NCI-H1436 treated with DMSO at 0.1 percent for 48 hours (cell line): ENCODE results near the gene GRIK2.

Source experiments
- DNase-seq: peaks from one replicate; lab custom pipeline; 2025; lab: John Stamatoyannopoulos, UW

Gene GRIK2

DNA sequence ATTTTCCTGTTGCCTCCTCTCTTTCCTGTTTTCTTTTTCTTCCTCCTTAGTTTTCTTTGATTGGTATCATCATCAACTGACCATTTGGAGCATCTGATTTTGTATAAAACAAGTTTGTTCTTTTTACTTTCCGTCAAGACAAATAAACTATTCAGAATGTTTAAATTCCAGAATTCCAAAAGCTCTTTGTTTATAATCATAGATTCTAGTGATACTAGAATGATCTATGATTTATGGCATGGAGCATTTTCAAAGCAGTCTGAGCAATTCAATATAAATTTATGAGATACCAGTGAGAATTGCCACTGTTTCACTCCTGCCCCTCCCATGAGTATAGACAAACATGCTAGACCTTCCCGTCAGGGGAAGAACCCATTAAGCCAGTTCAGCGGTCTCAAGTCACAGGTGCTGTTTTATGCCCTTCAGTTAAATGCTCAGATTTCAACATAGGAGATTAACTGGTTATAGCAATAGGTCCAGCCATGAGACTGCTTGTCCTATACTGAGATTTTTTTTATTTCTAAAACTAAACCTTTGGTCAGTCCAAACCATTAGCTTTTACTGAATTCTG is 60.7 kb downstream of the GRIK2 start:
- no peak for DNase-seq

DNA sequence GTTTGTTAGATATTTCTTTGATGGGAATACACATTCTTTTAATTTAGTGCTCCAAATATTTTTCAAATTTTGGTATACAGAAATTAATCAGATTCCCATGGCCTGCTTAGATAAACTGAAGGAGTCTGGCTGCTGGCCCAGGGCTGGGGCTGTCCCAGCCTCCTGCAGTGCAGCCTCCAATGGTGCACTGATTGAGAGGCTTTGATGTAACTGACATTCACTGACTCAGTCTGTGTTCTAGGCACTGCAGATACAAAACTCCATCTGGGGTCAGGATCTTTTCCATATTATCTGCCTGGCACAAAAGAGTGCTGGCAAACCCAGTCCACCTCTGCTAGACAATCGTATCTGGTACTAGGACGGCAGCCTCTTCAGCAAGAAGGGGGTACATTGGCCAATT is 64.8 kb downstream of the GRIK2 start:
- no peak for DNase-seq

DNA sequence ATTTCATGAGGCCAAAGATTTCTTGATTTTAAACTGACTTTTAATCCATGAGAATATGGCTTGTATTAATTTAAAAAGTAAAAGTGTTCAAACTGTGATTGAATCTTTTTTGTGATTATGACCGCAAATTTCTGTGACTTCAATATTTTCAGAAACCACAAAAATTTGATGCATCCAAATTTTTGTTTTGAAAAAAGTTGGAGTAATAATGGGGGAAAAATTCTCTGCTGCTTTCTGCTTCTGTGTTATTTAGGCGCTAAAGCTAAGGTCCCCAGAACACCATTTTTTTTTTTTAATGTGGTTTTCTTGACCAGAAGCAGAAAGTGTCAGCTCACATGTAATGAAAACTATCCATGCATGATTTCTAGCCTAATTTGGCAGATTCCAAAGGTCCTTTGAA is 65.3 kb downstream of the GRIK2 start:
- DNase-seq, result no peak

DNA sequence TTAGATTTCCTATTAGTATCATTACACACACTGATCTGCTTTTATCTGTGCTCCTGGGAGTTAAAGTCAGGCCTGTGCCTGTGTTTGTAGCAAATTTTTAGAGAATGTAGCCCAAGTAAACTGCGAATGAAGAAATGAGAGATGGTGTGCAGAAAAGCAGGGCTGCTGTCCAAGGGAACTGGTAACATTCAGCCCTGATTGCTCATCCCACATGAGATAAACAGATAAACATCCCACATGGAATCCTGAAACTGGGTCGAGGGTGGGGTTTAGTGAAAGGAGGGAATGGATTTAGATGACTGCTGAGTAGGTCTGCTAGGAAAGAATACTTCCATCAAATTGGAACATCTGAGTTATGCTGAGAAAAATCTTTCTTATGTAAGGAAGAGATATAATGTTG is 69.1 kb downstream of the GRIK2 start:
- no peak for DNase-seq

DNA sequence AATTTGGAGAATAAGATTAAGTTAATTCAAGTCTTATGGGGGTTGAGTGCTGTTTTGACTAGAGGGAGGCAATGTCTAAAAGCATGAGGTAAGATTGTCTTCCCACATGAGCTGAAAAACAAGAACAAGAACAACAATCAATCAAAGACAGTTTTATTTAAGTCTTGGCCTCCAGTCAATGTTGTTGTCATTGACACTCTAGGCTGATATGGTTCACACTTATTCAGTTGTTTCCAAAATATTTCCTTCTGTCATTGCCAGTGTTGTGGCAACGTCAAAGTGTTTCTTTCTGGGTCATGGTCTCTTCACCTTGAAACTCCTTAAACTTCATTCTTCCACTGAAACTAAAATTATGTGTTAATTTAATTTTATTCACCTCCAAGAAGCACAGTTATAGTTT is 72.4 kb downstream of the GRIK2 start:
- DNase-seq, result no peak

DNA sequence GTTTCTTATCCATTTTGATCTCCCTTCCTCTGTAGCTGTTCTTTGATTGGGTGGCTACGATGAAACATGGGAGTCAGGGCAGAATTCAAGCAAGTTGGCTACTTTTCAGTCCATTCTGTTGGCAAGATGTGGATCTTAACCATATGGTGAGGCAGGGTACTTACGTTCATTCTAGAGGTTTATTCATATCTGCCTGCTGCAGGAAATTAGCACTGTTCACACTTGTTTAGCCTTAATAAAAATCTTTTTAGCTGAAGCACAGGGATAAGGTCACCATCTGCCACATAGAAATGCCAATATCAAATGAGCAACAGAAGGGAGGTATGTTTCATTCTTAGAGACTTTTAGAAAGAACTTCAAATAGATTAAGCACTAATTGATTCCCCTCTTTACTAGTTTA is 83.9 kb downstream of the GRIK2 start:
- DNase-seq, result no peak

DNA sequence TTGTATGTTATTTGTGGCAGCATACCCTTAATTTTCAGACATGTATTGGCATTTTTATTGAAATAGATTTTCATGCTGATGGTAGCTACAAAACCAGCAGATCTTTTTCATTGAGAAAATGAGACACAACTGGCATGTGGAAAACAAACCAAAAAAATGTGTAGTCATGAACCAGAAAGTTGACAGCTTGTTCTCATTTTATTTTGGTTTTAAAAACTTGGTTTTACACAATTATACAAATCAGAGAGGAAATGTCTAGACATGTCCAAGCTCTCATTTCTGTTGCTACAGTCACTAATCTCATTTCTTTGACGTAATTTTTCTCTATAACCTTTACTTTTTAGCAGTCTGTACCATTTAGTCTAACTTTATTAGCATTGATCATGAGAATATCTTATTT is 85.4 kb downstream of the GRIK2 start:
- DNase-seq, result no peak

DNA sequence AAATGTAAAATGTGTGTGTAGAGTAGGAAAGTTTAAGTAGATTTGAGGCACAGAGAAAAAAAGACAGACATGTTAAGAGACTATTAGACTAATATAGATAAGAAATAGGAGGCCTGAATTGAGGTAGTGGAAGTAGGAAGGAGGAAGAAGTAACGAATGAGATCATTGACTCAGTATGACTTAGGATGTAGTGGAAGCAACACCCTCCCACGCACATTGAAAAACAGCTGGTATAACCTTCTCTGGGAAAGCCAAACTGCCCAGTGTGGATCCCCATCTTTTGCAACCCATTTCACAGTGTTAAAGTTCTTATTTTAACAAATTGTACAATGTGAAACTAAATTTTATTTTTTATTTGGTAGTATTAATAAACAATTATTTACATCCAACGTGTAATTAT is 89.1 kb downstream of the GRIK2 start:
- DNase-seq, result no peak

DNA sequence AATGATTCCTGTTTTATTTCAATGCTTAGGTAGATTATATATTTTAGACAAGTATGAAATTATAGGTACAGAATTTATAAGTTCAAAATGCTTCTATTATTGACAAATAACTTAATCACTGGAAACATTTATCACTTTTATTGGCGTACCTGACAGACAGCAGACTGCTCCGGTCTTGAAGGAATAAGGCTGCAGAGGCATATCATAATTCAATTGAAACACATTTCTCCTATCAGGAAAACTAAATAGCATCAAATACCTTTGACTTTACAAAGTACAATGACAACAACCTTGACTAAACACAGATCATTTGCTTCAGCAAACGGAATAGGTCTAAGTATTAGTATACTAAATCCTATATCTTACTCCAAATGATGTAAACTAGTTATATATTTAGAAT is 91.3 kb downstream of the GRIK2 start:
- no peak for DNase-seq

DNA sequence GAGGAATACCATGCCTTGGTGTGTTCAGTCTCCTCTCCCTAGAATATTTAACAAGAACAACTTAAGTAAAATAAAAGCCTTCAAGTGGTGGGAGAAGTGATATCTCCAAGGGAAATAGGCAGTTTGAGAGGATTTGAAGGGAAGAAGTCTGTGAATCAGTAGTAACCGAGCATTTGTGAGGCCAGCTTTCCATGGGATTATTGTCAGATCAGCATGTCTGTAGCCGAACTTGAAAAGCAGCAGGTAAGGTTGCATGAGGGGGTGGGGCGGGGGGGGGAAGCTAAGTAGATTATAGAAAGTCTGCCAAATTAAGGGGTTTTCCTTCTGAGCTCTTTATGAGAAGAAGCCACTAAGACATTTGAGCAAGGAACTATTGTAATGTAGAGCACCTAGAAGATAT is 92.6 kb downstream of the GRIK2 start:
- no peak for DNase-seq

DNA sequence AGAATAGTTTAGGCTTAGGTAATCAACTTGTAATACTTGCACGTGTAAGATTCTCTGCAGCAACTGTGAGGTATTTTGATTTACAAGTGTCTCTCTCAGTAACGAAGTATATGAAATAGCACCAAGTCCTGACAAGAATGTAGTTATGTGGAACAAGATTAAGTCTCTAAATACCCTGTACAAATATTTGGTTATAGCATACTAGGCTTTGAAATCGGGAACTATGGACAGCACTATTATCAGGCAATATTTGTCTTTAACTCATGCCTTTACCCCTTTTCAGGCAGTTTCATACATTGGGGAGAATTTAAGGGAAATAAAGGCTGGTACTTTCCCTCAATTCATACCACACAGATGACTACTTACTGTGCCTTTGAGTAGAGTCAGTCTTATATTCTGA is 93.2 kb downstream of the GRIK2 start:
- no peak for DNase-seq

DNA sequence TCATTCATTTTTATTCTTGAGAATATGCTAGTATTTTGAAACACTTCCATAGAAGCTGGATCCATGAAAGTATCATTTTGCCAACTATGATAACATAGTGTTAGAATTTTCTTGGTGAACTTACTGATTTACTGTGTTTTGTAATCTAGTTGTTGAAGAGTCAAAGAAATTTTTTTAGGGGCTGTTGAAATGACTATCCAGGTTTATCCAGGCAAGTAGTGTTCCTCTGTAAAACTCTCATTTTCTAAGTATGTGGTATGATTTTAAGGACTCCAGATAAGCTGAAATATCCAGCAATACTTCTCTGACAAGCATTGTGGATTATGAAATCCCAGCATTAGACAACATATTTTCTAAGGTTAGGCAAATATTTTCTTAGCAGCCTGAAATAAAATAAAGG is 95.9 kb downstream of the GRIK2 start:
- no peak for DNase-seq

DNA sequence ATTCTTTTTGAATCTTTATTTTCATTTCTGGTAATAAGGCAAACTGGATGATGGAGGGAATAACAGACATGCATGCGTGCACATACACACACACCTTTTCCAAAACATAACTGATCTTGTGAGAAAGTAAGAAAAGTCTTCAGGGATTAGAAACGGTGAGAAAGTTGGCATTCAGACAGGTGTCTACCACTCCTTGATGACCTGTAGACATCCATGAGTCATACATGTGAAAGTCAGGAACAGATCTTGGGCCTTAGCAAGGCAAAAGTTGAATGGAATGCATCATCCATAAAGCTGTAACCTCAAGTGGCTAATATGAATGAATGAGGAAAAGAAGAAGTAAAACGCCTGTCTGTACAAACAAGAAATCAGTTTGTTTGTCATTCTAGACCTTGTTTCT is 97.3 kb downstream of the GRIK2 start:
- no peak for DNase-seq

DNA sequence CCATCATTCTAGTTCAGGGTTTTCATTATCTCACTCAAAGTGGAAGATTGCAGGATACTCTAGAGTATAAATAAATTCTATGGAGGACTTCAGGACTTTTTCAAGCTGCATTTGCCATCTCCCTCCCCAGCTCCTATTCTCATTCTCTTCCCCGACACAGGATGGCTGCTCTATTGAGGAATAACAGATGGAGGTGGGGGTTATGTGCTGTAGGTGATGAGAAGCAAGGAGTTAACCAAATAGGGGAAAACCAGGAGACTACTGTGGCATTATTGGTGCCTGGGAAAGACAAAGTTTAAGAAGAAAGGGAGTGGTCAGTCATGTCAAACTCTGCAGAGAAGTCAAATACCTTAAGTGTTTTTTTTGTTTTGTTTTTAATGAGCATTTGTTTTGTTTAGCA is 109.3 kb downstream of the GRIK2 start:
- DNase-seq, result no peak

DNA sequence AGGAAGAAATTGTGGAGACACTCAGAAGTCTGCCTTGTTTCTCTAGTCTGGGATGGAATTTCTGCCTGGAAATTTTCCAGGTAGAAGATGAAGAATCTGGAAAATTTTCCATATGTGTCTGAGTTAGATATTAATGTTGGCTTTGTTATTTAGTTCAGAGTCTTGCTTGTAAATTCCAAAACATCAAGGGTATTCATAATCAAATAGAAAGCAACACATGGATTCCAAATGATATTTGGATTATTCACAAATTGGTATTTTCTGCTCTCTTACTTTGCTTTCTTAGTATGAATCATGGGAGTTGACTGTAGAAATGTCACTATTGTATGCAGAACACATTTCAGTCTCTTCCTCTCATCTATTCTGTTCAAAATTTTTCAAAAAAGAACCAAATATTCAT is 116.0 kb downstream of the GRIK2 start:
- no peak for DNase-seq

DNA sequence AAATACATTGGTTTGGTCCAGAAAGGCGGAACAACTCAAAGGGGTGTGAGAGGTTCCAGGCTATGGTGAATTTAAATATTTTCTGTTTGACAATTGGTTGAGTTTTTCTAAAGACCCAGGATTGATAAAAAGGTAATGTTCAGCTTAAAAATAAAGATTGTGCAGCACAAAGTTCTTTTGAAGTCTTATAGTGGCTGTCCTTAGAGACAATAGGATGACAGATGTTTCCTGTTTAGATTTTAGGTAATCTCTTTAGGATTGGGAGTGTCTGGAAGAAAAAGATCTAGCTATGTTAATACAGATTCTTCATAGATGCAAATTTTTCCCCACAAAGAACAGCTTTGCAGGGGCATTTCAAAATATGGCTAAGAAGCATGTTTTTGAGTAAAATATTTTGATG is 119.7 kb downstream of the GRIK2 start:
- no peak for DNase-seq

DNA sequence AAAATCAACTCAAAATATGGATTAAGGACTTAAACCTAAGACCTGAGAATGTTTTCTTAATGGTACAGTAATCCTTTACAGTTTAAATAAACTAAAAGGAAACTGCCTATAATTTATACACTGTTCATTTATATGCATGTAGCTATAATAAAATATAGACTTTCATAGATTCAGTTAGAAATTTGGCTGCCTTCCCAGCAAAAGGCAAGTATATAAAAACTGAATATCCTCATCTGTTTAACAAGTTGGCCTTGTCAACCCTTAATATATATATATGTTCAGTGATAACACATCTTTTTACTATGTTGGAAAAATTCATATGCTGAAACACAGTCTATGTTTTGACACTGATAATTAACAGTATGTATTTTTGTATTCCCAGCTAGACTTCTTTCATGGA is 123.1 kb downstream of the GRIK2 start:
- DNase-seq, result no peak

DNA sequence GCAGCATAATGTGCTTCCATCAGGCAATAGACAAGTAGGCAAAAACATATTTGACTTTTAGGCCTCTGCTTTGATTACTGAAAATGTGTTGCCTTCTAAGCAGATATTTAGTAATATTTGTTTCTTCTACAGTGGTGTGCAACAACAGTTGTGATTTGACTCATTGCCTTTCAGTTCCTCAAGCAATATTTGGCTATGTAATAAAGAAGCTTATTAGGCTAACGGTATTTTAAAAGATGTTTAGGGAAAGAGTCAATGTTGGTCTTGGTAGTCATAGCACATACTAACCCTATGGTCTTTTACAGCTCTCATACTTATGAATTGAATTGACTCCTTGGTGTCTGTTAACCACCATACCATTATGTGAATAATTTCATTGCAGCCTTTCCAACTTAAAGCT is 124.1 kb downstream of the GRIK2 start:
- no peak for DNase-seq

DNA sequence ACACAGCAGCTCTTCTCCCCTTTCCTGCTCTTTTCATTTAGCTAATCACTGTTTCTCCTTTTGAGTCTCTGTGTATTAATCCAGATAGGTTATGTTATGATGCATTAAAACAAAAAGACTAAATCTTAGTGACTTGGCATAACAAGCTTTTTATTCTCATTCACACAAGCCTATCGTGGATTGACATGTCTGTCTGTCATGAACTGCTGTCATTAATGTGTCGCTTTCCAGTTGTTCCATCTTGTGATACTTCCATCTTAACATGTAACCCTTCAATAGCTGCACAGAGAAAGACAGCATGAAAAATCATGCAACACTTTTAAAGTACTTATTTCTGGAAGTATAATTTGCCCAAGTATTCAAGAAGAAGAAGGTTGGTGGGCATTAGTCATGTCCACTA is 128.7 kb downstream of the GRIK2 start:
- no peak for DNase-seq

DNA sequence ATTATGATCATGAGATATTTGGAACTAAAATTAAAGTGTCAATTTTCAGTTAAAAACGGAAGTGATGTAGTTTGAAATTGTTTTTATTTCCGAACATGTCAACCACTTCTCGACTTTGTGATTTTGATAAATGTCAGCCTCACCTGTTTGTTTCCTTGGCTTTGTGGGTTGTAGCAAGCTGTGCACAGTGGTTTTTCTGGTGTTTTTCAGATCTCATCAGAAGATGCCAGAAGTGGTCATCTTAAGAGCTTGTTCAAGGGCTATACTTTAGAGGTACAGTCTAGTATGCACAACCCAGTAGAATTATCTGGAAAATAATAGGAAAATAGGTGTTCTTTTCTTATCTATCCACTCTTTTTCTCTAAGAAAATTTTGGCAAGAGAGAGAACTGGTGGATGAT is 134.0 kb downstream of the GRIK2 start:
- no peak for DNase-seq

DNA sequence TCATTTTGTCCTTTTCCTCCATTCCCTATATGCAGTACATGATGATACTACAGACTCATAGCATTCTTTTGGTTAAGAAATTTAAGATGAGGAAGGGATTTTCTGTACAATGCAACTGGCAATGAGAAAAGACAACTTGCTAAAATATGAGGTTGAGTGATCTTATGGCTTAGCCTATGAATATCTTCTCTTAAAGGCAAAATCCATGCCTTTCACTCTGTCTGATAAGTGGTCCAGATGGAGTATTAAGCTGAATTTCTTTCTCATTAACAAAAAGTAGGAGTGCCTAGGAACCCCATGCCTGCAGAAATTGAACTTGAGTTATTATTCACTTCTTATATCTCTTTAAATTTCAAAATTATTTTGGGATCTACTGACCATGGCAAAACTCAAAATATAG is 135.3 kb downstream of the GRIK2 start:
- DNase-seq, result no peak

DNA sequence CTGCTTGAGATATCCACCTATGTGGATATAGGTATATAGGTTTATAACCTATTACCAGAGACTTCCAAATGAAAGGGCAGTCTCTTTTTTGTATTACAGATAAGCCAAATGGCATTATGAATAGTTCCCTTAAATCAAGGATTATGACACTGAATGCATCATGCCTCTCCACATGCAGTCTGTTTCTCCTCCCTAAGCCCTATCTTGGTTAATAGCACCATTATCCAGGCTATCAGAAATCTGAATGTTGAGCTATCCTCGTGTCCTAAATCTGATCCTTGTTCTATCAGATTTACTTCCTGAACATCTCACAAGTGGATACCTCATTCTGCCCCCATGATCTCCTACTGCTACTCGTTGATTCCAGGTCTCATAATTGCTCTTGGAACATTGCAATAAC is 138.0 kb downstream of the GRIK2 start:
- DNase-seq, result no peak

DNA sequence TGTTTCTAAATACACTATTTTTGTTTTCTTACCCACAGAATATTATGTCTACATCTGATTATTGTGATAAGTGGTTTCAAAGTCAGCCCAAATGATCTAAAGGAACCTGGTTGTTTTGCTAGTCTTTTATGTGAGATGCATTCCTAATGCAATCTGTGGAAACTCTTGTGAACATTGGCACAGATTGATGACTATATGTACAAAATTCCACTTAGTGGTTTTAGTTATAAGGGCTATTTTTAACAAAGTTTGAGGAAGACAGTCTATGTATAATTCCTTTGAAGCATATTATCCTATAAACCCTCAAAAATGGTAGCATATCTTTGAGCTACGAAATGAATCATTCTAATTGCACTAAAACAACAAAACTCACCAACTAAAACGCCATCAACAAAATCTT is 140.9 kb downstream of the GRIK2 start:
- DNase-seq, result no peak

DNA sequence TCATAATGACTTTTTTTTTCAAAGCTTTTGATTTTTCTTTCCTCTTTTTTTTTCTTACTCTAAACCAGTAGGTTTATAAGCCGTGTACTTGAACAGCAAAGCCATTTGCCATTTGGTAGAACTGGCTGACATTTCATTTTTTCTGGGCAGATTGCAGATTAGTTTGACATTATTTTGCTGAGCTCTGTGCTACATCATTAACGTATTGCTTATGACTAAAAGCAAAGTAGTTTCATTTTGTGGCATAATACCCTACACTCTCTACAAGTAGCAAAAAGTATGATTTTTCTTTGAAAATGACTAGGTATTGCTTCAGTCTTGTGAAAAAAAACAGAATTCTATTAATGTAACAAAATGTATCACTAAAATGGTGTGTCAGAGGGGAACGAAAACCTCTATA is 141.3 kb downstream of the GRIK2 start:
- no peak for DNase-seq

DNA sequence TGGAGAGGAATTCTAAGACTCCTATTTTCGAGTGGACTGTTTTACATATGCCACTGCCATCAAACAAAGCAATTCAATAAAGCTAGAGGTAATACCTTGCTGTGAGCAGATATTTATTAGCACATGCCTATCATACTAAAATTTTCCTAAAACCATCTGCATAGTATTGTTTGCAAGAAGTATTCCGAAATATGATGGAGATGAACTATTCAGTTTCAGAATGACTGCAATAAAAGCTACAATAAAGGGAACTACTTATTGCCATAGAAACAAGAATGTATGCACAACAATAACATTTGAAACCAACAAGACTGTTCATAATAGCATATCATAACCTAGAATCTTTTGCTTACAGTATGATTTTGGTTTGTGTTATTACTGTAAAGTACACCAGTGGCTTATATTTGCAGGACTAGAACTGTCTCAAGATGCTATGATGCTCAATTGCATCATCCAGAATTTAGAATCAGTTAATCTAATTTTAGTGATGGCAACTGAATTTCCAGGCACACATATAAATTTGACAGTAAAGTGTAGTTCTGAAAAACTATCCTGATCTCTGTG is 144.3 kb downstream of the GRIK2 start:
- DNase-seq, result no peak
